Stimulated activated CD4-positive, alpha-beta T cell treated with anti-CD3 and anti-CD28 coated beads, Interleukin-12 subunit alpha, Interleukin-12 subunit beta, amount 100 ng/mL, for 24 hours (primary cell): ENCODE data around the gene SFMBT1.
"Not testable (repeated sequence)": the region's sequence is repeated elsewhere in the genome, so short reads cannot be mapped to it uniquely, and the experiment has no call there.

Experiments used
- DNase-seq, 2 experiments: peaks; one replicate each; pipeline ENCODE4 v3.0.0-alpha.2; 2020; ENCODE audit warnings: low read depth in 2 of 2

SFMBT1 gene

DNA sequence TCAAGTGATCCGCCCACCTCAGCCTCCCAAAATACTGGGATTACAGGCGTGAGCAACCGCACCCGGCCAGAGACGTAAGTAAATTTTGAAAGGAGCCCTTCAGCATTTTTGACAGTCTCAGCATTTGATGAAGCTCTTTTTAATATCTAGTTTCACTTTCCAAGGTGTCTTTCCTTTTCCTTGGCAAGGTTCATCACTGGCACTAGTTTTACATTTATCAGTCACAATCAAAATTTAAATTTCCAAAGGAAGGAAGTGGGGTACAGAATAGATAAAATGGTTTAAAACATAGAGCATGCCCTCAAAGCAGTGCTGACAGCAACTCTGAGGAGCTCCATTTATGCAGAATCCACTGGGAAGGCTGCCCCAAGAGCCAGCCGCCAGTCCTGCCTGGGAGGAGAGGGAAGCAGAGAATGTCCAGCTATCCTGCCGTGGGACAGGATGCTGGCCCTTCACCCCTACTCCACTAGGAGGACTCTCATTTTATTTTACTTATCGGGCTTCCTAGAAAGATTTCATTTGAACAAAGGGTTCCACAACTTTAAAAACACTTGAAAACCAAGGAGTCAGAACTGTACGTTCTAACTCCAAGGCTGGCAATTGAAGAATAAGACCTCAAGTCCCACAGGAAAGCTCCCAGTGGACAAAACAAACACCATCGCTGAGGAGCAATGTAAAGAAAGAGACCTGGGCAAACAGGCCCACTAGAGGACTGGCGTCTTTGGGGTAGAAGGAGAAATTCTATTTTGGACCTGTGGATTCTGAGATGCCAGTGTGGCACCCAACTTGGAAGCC is 9.9 kb downstream of the SFMBT1 start:
- DNase-seq: no peak

DNA sequence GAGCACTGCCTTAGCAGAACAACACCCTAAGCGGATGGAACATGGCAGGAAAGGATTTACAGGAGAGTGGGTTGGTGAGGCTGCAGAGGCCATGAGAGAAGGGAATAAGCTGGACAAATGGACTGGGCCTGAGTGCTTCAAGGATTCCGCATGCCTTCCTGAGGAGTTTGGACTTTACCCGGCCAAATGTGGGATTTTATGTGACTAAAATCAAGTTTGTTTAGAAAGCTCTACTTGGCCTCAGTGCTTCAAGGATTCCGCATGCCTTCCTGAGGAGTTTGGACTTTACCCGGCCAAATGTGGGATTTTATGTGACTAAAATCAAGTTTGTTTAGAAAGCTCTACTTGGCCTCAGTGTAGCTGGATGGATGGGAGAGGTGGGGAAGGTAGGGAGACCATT is 10.9 kb downstream of the SFMBT1 start:
- DNase-seq: not testable (repeated sequence)

DNA sequence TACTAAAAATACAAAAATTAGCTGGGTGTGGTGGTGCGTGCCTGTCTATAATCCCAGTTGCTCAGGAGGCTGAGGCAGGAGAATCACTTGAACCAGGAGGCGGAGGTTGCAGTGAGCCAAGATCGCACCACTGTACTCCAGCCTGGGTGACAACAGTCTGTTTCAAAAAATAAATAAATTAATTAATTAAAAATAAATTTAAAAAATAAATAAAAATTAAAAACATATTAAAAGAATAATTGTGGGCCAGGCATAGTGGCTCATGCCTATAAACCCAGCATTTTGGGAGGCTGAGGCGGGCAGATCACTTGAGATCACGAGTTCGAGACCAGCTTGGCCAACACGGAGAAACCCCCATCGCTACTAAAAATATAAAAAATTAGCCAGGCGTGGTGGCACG is 11.5 kb downstream of the SFMBT1 start:
- not testable (repeated sequence) for DNase-seq

DNA sequence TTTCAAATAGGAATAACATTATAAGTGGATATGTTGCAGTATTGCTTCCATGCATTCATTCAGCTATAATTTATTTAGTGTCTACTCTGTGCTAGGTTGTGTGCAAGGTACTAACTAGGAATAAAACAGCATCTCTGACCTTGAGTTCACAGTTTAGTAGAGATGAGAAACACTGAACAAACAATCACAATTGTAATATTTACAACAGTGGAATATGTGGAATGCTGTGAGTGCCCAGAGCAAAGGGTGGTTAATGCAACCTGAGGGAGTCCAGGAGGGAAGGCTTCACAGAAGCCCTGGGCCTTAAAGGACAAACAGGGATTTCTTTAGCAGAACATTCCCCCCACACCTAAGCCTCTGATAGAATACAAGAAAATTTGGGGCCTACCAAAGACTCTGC is 13.3 kb downstream of the SFMBT1 start:
- no peak for DNase-seq

DNA sequence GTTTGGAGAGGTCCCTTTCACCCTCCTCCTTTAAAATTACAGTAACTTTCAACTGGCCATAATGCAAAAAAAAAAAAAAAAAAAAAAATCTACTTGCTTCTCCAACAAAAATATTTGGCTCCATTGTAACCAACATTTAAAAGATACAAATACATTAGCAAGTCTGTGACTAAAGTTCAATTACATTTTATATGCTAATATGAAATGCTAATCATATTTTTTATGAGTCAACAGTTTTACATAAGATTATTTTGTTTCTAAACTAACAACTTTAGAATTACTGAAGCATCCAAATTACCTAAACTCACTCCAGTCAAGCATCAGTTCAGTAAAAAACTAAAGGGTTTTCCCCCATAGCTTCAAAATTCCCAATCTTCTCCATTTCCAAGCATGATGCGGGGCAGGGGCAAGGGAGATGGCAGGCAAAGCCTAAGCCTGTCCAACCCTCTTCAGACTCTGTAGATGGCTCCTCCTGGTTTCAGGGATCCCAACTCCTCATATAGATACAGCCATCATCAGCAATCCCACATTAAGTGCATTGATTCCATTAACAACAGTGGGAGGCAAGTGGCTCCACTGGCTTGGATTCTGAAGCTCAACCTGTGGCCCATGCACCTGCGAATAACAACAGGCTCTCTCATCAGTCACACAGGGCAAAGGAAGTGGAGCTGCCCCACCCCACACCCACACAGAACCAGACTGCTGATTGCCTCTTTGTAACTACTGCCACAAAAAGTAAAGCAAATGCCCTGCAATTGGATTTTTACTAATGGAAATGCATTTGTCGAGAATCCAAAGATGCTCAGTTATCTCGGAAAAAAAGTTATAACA is 15.0 kb downstream of the SFMBT1 start:
- peak in 1 of 2 experiments; percentile 28 for DNase-seq

DNA sequence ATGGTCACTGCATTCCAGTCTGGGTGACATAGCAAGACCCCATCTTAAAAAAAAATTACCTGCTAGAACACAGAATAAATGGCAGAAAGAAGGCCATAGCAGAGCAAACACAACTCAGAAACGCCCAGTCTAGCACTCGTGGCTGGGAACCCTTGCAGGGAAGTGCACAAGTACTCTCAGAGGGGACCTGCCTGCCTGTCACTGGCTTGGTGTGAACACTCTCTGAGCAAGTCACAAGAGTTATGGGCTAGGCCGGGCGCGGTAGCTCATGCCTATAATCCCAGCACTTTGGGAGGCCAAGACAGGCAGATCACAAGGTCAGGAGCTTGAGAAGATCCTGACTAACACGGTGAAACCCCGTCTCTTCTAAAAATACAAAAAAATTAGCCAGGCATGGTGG is 17.2 kb downstream of the SFMBT1 start:
- DNase-seq: no peak

DNA sequence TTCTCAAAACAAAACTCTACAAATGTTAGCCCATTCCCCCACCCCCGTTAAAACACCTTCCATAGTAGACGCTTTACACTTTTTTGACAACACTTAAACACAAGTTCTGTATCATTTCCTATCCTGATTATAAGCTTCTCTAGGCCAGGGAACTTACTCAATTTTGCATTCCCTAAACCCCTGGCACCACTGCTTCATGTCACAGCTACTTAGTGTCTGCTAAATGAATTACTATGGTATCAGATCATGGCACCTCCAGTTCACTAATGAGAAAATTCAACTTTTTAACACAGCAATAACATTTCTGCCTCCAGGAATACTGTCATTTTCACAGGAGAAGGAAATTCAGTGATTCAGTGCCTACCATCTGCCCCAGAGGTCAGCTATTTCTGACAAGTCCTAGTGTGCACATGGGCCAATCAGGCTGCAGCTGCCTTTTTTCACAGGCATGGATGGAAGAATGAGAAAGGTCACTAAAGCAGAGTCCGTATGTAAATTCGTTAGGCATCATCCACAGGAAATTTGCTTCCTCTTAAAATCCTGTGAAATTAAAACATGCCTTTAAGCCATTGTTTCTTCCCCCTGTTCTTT is 18.5 kb downstream of the SFMBT1 start:
- DNase-seq: no peak

DNA sequence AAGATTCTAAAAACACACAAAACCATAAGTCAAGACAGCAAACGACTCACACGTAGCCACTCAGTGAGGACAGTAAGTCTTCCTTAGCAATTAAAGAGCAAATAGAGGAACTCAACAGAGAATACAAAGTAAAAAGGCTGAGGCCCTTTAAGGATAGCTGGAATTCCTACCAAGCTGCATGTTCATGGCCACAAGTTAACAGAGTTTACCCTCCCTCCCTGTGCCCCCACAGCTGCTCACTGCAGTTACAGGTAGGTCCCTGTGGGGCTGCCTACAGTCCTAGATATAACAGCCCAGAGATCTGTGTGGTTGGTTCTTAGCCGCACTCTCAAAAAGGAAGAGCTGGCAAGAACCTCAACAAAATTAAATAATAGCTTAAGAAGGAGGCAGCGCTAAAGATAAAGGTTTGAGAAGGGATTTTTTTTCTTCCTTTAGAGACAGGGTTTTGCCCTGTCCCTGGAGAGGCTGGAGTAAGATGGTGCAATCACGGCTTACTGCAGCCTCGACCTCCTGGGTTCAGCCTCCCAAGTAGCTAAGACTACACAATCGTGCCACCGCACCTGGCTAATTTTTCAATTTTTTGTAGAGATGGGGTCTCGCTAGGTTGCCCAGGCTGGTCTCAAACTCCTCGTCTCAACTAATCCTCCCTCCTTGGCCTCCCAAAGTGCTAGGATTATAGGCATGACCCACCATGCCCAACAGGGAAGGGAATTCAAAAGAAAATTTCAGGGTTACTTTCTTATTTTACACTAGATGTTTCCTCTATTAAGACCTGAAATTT is 19.3 kb downstream of the SFMBT1 start:
- DNase-seq: no peak

DNA sequence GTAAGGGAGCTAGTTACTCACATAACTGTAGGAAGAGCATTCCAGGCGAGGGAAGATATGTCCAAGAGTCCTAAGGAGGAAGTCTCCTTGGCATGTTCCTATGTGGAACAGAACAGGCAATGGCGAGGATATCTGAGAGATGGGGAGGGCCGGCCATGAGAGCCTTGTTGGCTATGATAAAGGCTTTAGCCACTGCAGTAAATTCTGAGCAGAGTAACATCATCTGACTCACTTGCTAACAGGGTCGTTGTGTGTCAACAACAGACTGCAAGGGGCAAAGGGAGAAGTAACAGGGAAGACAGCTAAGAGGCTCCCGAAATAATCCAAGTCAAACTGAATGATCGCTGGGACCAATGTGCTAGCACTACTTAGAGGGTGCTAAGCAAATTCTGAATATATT is 21.6 kb downstream of the SFMBT1 start:
- no peak for DNase-seq

DNA sequence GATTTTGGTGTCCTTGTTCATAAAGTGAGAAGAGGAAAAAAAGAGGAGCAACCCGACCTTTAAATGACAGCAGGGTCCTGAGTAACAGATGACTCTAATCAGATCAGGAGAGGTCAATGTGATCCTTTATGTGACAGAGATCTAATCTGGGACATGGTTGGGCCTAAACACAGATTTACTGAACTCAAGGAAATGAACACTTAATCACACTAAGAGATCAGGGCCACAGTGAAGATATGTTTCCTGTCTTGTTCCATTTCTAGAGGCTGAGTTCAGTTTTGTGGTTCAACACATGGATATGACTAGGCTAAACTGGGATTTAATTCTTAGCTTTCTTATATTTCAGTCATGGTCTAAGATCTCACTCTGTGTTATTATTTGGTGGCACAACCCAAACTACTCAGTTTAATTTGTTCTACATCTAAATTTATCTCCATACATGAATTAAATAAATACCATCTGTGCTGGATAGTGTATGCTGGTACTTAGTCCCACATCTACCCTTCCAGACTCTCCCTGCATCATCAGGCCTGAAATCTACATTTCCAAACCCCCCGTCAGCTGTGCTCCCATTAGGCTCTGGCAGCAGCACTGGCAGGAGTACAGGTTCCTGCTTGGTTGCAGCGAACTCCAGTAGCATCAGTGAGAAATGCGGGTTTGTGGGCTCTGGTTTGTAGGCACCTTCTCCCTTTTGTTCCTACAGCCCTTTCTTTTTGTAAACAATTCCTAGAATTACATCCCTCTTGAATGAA is 22.6 kb downstream of the SFMBT1 start:
- no peak for DNase-seq

DNA sequence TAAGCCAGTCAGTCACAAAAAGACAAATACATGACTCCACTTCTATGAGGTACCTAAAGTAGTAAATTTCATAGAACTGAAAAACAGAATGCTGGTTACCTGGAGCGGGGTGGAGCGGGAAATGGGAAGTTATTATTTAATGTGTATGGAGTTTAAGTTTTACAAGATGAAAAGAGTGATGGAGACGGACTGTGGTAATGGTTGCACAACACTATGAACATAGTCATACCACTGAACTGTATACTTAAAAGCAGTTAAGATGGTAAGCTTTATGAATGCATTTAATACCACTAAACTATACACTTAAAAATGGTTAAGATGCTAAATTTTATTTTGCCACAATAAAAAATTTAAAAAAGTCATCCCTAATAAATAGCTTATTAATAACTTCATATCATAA is 23.2 kb downstream of the SFMBT1 start:
- no peak for DNase-seq

DNA sequence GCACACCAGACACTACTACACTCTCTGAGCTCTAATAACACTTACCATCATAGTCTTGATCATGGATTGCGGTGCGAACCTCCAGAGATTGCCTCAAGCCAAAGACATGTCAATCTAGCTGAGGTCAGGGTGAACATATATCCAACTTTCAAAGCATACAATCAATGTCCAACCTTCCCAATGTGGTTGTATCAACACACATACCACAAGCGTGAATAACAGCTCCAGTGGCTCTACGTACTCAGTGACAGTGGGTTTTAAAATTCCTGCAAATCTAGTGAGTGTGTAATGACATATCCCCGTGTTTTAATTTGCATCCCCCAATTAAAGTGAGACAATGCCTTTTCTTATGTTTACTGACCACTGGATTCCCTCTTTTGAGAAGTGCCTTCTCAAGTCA is 29.6 kb downstream of the SFMBT1 start:
- DNase-seq: no peak

DNA sequence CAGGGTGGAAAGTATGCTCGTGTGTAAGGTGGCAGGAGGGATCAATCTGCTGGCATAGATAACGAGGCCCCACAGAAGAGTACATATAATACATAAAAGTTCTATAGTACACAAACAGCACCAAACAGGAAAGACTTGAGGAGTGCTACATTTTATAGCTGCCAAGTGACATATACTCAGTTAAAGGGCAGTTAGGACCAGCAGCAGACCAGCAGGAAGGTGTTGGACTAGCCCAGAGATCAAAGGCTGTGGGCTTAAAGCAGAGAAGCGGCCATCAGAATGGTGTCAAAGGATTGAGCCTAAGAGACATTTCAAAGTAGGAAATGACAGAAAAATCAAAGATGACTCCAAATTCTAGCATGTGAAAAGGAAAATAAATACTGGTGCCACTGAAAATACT is 34.5 kb downstream of the SFMBT1 start:
- no peak for DNase-seq

DNA sequence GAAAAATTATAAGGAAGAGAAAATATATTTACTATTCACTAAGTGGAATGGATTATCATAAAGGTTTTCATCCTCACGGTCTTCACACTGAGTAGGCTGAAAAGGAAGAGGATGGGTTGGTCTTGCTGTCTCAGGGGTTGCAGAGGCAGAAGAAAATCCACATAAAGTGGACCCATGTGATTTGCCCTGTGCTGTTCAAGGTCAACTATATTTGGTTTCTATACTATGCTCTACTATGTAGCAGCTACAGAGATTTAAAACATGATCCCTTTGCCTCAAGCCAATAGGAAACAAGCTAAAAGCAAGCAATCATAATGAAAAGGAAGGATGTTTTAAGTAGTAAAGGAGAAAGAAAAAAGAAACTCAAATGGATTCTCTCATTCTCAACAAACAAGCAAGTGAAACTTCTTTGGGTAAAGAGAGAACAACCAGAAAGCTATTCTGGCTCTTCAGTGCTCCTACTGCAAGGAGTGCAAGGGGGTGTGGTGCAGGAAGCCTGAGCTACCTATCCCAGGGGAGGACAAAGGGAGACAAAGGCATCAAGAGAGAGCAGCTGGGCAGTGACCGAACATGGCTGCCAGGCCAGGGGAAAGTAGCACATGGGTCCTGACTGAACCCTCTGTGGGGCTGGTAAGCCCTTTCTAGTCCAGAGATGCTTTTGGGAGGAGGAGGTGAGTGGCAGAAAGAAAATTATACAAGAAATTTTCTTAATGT is 35.9 kb downstream of the SFMBT1 start:
- no peak for DNase-seq

DNA sequence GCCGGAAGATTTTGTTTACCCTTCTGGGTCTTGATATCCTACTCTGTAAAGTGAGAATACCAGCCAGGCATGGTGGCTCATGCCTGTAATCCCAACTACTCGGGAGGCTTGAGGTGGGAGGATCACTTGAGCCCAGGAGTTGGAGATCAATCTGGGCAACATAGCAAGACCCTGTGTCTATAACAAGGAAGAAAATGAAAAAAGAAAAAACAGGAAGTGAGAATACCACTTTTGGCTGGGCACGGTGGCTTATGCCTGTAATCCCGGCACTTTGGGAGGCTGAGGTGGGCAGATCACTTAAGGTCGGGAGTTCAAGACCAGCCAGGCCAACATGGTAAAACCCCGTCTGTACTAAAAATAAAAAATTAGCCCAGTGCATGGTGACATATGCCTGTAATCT is 36.9 kb downstream of the SFMBT1 start:
- no peak for DNase-seq

DNA sequence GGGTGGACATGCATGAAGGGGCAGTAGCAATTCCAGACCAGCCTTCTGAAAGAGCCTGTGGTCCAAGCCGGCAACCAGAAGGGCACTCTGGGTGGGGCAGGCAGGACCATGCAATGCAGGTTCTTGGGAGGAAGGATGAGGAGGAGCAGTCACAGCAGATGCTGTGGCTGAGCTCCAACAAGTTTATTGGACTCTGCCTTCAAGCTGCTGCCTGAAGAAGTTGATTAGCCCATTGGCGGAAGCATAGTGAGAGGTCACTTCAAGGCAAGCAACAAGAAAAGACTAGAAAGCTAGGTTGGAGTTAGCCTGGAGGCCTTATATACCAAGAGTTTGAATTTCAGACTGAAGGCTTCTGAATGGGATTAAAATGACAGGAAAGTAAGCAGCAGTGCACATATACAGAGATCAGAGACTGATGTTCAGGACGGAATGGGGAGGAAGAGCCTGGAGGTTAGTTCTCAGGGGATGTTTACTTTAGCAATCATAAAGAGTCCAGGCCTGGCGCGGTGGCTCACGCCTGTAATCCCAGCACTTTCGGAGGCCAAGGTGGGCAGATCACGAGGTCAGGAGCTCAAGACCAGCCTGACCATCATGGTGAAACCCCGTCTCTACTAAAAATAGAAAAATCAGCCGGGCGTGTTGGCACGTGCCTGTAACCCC is 39.9 kb downstream of the SFMBT1 start:
- no peak for DNase-seq

DNA sequence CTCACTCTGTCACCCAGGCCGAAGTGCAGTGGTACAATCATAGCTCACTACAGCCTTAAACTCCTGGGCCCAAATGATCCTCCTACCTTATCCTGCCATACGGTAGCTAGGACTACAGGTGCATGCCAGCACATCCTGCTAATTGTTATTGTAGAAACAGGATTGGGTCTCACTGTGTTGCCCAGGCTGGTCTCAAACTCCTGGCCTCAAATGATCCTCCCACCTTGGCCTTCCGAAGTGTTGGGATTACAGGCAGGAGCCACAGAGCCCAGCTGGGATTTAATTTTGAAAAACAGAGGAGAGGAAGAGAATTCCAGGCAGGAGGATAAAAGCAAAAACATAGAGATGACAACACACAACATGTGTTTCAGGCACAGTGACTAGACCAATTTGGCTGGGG is 40.5 kb downstream of the SFMBT1 start:
- DNase-seq: no peak

DNA sequence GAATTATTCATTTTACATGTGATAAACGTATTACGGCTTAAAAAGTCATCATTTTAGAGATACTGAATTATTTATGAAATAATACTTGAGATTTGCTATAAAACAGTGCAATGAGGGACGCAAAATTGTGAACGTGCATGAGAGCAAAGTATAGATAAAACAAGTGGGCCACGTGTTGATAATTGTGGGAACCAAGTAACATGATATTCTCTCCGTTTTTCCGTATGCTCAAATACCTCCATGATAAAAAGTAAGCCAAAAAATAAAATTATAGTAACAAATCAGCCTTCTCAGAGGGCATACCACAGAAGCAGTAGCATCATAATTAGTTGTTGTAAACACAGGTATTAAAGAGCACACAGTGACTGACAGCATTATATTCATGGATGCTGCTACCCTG is 42.6 kb downstream of the SFMBT1 start:
- no peak for DNase-seq

DNA sequence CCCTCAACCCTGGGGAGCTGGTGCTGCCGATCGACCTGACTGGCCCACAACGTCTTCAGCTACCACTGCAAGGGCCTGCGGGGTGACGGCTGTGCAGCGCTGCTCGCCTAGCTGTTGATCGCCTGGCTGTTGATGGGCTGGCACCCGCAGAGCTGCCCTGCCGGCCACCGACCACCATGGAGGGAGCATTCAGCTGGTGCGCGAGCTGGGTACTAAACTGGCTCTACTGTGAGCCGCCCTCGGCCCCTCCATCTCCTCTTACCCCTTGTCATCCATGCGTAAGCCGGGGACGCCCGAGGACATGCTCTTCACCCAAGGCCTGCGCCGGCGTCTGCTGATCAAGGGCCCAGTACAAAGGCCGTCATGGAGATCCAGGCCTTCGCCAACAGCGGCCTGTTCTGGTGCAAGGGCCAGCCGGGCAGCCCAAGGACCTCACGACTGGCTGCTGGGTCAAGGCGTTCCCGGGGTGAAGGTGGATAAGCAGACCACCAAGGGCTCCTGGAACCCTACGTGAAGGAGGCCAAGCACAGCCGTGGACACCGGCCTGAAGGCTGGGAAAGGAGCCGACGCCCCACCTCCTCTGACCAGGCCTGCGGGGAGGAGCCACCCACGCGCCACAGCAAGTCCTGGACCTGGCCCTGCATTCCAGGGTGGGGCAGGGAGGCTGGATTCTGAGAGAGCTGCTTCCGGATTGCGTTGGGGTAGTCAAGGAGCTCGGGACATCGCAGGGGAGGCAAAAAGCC is 46.9 kb downstream of the SFMBT1 start:
- DNase-seq: no peak
